ENCODE measurements around the gene MANF. TPM values are rescaled to one million over a fixed set of nuclear protein-coding genes. Genes with fewer than 3 reads are reported as not detected.

Gene MANF
- total RNA-seq, 3 donors from 2014 or later = 34.2 to 80.6 (median 40.0) TPM

GRCh38 chr3:51381333-51381705, 3.8 kb upstream of the MANF start:
- no peak for DNase-seq (ENCODE audit: low spot score in 2 of 2)
- H3K27ac ChIP-seq = no peak overlapping the region
- H3K4me1 ChIP-seq = peaks cover 5 to 14% of the 10 kb centered on the region in 2 donors
- H3K36me3 ChIP-seq = no peaks in the 10 kb centered on the region
- no peaks in the 10 kb centered on the region for H3K9me3 ChIP-seq
- H3K27me3 ChIP-seq = no peaks in the 10 kb centered on the region
- no peak for TF ChIP-seq POLR2A (IDR thresholded peaks at IDR 0.05)
- no peak for TF ChIP-seq POLR2AphosphoS5 (IDR thresholded peaks at IDR 0.05)
- TF ChIP-seq CTCF (IDR thresholded peaks at IDR 0.05) = no peak
- intact Hi-C loops (cut with DNase I; ENCODE audit: low total_unique reads) = no loop called here
- no peak overlapping the region for H3K4me3 ChIP-seq

- Histone ChIP-seq H3K4me1 (peaks cover 5 to 14% of the 10 kb centered on the region in 2 donors), H3K9me3 (no peaks in the 10 kb centered on the region), H3K36me3 (no peaks in the 10 kb centered on the region), H3K27me3 (no peaks in the 10 kb centered on the region), H3K4me3 (no peak overlapping the region), H3K27ac (no peak overlapping the region)
- intact Hi-C loops (cut with DNase I; ENCODE audit: low total_unique reads) = no loop called here
- no peak for DNase-seq (ENCODE audit: low spot score in 2 of 2)
- TF ChIP-seq POLR2AphosphoS5 (IDR thresholded peaks at IDR 0.05) = no peak
- no peak for TF ChIP-seq POLR2A (IDR thresholded peaks at IDR 0.05)
- TF ChIP-seq CTCF (IDR thresholded peaks at IDR 0.05) = no peak
Measured at GRCh38 chr3:51382076-51382745, 2.9 kb upstream of the MANF start.

GRCh38 chr3:51382947-51383578, 2.0 kb upstream of the MANF start:
- Histone ChIP-seq H3K27ac (no peak overlapping the region), H3K9me3 (no peaks in the 10 kb centered on the region), H3K36me3 (no peaks in the 10 kb centered on the region), H3K4me3 (no peak overlapping the region), H3K4me1 (peaks cover 5 to 22% of the 10 kb centered on the region in 2 donors), H3K27me3 (no peaks in the 10 kb centered on the region)
- no peak for DNase-seq (ENCODE audit: low spot score in 2 of 2)
- no peak for TF ChIP-seq CTCF (IDR thresholded peaks at IDR 0.05)
- no peak for TF ChIP-seq POLR2AphosphoS5 (IDR thresholded peaks at IDR 0.05)
- TF ChIP-seq POLR2A (IDR thresholded peaks at IDR 0.05) = no peak
- intact Hi-C loops (cut with DNase I; ENCODE audit: low total_unique reads) = no loop called here

GRCh38 chr3:51384055-51384725, 901 bp upstream of the MANF start:
- Histone ChIP-seq H3K9me3 (no peaks in the 10 kb centered on the region), H3K4me1 (peaks cover 5 to 31% of the 10 kb centered on the region in 2 donors), H3K27ac (peak overlapping the region; percentile 90 to 97), H3K4me3 (peak overlapping the region; percentile 70 to 92 (median 90)), H3K36me3 (no peaks in the 10 kb centered on the region), H3K27me3 (no peaks in the 10 kb centered on the region)
- intact Hi-C loops (cut with DNase I; ENCODE audit: low total_unique reads) = no loop called here
- DNase-seq (ENCODE audit: low spot score in 2 of 2) = no peak
- no peak for TF ChIP-seq POLR2AphosphoS5 (IDR thresholded peaks at IDR 0.05)
- no peak for TF ChIP-seq CTCF (IDR thresholded peaks at IDR 0.05)
- no peak for TF ChIP-seq POLR2A (IDR thresholded peaks at IDR 0.05)

GRCh38 chr3:51385621-51386091, 565 bp downstream of the MANF start:
- DNase-seq (ENCODE audit: low spot score in 2 of 2) = no peak
- Histone ChIP-seq H3K27me3 (no peaks in the 10 kb centered on the region), H3K4me1 (peaks cover 7 to 38% of the 10 kb centered on the region in 2 donors), H3K27ac (peak overlapping the region; percentile 90 to 97), H3K9me3 (no peaks in the 10 kb centered on the region), H3K4me3 (peak overlapping the region; percentile 70 to 92 (median 90)), H3K36me3 (no peaks in the 10 kb centered on the region)
- TF ChIP-seq POLR2AphosphoS5 (IDR thresholded peaks at IDR 0.05) = no peak
- no peak for TF ChIP-seq POLR2A (IDR thresholded peaks at IDR 0.05)
- no peak for TF ChIP-seq CTCF (IDR thresholded peaks at IDR 0.05)
- intact Hi-C loops (cut with DNase I; ENCODE audit: low total_unique reads) = loop anchor here (5.0 kb wide), 1 partner anchor 773 kb away; the partner anchor contains the start of gene CISH
